Mammary epithelial cell (primary cell): ENCODE results near the gene SERAC1.

ENCODE experiments used
- CTCF ChIP-seq, 2 donors: IDR thresholded peaks in 1 of 2; conservative IDR thresholded peaks in 1 of 2; 2 replicates each; pipeline ENCODE4 v1.5.1; 2011 to 2012; ENCODE audit warnings: inconsistent platforms in 2 of 2, low read length in 2 of 2, mild to moderate bottlenecking in 2 of 2, control low read depth in 1 of 2, low read depth in 1 of 2; ENCODE audit not compliant: insufficient read depth in 1 of 2; ENCODE audit errors: extremely low read depth in 1 of 2
- EZH2 ChIP-seq: IDR thresholded peaks from 2 replicates; pipeline ENCODE4 v1.6.1; 2012; ENCODE audit warnings: low read length, inconsistent platforms, borderline replicate concordance

- TF ChIP-seq CTCF (conservative IDR thresholded peaks at IDR 0.05 in 1 of 2, IDR thresholded peaks at IDR 0.05 in 1 of 2; ENCODE audit: extremely low read depth in 1 of 2, insufficient read depth in 1 of 2, low read depth in 1 of 2, low read length in 2 of 2), result no peak
- TF ChIP-seq EZH2, result no peak
Measured at GRCh38 chr6:158068156-158068892, 99.7 kb downstream of the SERAC1 start.
